Epidermal melanocyte (primary cell): ENCODE results near the gene RHOT2.

ENCODE experiments used
- DNase-seq: peaks from one replicate; pipeline ENCODE4 v3.0.0; 2011; ENCODE audit warnings: low spot score; ENCODE audit not compliant: insufficient read length

RHOT2 gene

DNA sequence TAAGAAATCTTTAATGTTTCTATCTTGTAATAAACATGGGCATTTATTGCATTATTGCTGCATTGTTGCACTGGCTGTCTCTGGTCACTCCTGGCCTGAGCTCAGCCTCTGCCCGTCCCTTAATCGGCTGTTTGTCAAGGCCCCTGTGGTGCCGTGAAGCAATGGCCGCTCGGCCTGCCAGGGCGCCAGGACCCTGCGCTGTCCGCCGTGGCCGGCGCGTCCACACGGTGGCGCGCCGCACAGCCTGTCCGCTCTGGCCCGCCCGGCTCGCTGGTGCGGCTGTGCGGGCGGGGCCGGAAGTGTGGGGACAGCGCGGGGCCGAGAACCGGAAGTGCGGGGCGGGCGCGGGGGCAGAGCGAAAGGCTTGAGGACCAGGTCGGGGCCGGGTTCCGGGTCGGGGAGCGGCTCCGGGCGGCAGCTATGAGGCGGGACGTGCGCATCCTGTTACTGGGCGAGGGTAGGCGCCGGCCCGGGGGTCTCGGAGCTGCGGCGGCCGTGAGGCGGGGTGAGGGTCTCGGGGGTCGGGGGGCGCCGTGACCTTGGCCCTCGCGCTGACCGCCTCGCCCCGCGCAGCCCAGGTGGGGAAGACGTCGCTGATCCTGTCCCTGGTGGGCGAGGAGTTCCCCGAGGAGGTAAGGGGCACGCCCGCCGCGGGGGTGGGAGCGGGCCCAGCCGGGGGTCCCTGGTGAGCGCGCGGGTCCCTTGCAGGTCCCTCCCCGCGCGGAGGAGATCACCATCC lies at the start of gene RHOT2:
RHOT2 (plus strand) TSS at position 353 of the 739 bp plus-strand sequence; CDS start at position 421, 68 bp downstream.
- DNase-seq = peak; percentile 74

DNA sequence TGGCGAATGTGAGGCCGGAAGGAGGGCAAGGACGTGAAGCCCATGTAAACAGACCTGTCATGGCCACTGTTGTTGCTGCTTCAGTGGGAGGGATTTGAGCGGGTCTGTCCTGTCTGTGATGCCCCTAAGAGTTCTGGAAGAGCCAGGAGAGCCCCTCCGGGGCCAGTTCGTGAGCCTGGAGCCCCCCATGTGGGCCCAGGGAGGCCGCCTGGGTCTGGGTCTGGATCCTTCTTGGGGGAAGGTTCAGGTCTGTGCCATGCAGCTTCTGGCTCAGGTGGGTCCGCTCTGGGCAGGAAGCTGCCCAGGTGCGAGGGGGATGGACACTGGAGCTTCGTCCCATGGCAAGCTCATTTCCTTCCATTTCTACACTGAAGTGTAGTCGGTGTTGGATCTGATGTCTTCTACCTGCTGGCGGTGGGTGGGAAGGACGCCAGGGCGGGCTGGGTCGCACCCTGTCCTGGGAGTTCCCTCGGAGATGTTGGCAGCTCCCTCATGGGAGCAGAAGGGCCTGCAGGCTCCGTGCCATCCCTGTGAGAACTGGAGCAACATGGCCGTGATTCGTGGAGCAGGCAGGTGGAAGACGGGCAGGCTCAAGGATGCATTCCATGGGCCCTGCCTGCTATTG lies 48.3 kb upstream of the RHOT2 start:
- DNase-seq = no peak

DNA sequence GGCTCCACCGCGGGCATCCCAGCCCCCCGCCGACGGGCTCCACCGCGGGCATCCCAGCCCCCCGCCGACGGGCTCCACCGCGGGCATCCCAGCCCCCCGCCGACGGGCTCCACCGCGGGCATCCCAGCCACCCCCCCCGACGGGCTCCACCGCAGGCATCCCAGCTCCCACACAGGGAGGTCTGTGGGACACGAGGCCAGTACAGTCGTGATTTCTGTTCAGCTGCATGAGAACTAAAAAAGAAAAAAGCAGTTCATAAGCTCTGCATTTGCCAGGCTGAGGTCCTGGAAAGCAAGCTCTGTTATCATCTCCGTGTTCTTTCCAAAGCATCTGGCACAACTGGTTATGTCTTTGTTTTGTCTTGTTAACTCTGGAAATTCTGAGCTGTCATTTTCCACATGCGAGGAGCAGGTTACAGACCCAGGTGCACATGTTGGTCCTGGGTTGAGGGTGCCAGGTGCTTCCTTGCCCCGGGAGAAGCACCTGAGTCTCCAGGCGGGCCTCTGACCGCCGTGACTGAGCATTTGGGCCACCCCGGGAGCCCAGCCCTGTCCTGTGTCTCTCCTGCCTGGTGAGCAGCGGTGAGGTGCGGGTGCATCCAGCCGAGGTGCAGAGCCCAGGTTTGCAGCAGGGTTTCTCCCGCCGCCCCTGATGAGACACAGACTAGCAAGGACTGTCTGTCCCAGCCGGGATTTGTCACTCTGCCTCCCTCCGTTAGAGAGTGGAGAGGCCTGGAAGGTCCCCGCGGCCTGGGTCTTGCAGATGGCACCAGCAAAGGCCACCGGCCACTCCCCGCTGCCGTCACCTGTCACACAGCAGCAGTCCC lies 47.0 kb upstream of the RHOT2 start:
- DNase-seq = no peak

DNA sequence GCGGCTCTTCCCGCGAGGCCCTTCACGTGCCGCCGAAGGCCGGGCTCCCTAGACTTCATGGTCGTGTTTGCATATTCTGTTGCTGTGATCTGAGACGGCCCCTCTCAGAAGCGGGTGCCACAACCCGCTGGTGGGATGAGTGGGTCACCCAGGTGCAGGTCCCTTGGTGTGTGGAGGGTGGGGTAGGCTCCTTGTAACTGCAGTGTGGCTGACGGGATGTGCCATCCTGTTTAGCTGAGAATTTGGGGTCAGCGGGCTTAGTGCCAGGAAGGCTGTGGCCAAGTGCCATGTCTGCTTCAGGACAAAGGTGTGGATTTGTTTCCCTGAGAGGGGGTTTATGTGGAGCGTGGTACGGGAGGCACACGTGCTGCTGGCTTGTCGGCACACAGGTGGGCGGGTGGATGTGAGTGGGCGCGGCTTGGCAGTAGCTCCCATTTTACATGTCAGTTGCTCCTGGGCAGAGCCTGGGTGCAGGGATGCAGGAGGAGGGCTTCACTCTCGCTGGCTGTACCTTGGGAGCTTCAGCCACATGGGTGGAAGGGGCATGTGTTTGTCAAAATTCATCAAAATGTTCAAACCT lies 46.3 kb upstream of the RHOT2 start:
- no peak for DNase-seq

DNA sequence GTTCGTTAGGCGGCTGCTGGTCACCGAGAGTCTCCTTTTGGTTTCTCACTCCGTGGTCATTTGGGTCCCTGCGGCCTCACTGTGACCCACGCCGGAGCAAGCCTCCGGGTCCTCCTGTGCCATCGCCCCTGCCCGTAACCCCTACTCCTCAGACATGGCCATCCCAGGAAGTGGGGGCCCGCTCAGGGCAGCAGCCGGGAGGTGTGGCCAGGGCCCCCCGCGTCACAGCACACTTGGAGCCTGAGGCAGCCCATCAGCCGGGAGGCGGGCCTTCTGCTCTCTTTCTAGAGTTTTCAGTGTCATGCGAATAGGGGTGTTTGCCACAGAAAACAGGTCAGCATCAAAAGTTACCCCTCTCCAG lies 45.0 kb upstream of the RHOT2 start:
- no peak for DNase-seq

DNA sequence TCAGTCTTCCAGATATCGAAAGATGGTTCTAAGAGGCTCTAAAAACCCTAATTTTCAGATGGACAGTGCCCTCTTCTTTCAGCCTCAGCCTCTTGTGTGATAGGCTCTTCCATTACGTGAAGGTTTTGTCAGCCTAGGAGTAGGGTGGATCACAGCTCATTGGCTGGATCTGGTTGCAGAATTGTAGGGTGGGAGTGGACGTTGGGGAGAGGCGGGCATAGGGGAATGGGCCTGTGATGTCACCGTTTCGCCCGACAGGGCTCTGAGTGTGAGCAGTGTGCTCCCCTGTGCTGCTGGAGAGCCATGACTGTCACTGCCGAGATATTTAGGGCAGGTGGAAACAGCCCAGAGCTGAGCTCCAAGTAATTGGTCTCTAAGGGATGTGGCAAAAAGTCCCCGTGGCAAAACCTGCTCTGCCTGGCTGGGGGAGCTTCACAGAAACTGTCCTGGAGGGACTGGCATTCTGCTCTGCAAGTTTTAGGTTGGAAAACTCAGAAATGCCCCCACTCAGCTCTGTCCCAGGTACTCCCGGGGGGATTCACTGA lies 43.3 kb upstream of the RHOT2 start:
- DNase-seq = no peak

DNA sequence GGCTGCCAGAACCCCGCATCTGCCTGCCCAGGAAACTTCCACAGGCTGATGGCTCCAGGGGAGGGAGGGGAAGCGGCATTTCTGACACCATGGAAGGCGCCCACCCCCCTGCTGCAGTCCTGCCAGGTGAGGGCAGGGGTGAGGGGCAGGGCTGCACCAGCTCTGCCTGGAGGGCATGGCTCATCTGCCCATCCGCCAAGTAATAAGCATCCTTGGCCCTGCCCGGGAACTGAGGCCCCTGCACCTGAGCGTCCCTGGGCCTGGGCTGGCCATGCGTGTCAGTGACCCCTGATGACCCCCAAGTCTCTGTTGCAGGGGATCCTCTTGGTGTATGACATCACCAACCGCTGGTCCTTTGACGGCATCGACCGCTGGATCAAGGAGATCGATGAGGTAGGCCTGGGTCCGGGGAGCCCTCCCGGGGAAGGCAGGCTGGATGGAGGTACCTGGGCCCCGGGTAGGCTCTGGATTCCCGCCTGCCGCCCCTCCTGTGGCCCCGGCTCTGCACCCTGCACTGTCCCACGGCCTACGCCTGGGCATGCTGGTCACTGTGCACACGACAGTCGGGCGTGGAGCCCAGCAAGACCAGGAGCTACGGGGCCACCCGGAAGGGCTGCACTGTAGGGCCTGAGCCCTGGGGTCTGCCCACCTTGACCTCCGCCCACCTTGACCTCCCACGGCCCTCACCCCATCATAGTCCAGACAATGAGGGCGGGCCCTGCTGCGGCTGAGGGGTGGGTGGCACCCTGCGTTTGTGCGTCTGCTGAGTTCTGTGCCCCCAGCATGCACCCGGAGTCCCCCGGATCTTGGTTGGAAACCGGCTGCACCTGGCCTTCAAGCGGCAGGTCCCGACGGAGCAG lies 42.6 kb upstream of the RHOT2 start:
- DNase-seq = no peak

DNA sequence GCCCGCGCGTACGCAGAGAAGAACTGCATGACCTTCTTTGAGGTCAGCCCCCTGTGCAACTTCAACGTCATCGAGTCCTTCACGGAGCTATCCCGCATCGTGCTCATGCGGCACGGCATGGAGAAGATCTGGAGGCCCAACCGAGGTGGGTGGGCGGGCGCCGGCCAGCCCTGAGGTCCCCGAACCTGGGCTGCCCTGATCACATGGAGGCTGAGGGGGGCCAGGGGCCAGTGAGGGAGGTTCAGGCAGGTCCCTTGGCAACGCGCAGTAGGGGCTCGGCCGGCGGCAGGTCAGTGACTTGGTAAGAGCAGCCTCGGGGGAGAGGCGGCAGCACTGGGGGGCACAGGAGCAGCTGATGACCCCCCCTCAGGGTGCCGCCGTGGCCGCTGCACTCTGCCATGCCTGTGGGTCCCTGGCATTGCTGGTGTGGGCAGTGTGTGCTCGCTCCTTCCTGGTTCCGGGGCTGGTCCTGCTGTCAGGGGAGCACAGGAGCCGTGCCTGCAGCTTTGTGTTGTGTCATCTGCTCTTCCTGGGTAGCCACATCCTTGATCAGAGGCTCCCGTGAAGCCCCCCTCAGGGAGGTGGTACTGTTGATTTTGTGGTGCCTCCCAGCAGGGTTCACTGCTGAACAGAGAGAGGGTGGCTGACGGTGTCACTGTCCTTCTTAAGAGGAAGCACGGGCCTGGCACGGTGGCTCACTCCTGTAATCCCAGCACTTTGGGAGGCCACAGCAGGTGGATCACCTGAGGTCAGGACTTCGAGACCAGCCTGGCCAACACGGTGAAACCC lies 41.8 kb upstream of the RHOT2 start:
- DNase-seq = no peak

DNA sequence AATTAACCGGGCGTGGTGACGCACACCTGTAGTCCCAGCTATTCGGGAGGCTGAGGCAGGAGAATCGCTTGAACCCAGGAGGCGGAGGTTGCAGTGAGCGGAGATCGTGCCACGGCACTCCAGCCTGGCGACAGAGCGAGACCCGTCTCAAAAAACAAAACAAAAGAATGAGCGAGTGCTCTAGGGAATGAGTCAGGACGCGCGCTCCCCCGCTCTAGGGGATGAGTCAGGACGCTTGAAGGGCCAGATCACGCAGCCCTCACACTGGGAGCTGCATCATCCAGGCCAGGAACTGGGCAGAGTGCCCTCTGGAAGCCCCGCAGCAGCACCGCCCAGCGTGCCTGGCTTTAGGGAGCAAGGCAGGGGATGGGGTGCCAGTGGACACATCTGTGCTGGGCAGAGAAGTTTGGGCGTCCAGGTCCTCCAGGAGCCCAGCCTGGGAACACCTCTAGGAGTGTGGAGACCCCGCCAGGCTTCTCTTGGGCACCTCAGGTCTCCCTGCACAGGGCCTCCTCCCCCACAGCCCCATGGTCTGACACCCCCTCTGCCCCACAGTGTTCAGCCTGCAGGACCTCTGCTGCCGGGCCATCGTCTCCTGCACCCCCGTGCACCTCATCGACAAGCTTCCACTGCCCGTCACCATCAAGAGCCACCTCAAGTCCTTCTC lies 41.0 kb upstream of the RHOT2 start:
- DNase-seq = no peak

DNA sequence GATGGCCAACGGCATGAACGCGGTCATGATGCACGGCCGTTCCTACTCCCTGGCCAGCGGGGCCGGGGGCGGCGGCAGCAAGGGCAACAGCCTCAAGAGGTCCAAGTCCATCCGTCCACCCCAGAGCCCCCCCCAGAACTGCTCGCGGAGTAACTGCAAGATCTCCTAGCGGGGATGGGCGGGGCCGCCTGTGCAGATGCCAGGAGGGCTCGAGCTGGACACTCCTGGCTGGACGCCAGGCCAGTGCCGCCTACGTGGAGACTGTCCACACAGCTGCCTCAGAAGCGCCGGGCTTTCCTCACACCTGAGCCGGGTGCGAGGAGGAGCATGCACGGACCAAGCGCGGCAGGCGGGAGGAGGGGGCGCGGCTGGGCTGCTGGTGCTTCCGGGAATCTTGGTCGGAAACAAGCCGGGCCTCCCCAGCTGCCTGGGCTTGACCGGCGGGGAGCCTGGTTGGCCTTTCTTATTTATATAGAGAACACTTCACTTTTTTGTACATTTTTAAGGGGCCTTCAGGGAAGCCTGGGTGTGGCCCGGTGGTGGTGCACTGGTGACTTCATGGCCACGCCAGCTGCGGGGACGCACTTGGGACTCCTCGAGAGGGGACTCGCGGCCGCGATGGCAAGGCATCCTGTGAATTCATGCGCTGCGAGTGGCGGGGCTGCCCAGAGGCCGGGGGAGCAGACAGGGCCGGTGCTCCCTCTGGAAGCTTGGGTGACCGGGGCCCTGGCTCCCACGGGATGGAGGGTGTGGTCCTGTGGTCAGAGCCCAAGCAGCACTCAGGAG lies 40.3 kb upstream of the RHOT2 start:
- no peak for DNase-seq

DNA sequence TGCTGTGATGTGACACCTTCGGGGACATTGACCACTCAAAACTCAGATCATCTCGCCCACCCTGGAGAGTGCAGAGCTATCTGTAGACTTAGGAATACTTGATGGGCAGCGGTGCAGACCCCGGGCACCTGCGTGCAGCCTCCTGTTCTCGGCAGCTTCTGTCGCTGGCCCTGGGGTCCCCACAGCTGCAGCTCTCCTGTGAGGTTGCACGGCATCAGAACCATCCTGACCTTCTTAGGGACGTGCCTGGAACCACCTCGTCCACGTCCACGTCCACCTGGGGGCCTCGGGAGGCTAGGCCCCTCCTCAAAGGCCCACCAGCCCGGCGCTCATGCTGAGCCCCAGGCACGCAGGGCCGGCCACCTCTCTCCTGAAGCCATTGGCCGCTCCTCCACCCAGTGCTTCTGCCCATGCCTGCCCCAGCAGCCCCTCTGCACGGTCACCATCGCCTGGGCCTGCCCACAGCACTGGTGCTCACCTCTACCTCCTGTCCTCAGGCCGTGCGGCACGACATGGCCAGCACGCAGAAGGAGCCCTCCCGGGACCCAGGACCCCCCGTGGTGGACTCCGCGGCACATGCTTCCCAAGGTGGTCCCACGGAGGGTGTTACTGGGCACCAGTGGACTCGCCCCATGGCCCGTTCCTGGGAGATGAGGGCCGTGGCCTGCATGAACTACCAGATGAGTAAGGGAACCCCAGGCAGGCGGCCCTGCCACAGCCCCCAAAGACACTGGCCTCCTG lies 39.4 kb upstream of the RHOT2 start:
- DNase-seq = no peak

DNA sequence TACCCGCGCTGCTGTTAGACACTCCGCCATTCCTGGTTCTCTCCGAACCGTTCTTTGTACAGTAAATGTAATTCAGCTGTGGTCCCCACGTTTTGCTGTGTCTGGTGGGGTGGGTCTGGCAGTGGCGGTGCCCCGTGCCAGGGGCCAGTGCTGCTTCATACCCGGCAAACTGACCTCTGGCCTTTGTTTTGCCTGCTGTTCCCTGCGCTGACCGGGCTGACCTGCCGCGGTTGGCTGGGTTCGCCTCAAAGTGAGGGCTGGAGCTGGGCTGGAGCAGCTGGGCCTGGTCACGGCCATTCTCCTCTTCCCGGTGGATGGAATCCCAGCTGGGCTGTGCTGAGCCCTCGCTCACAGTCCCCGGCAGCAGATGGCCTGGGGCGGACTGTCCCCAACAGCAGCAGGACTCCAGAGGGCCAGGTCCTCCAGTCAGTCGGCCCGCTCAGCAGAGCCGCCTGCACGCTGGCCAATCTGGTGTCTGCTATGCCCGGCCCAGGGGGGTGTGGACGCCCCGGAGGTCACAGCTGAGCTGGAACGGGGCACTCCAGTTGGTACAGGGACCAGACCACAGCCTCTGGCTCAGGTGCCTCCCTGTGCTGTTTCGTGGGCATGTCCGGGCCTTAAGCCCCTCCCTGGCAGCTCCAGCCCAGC lies 38.6 kb upstream of the RHOT2 start:
- no peak for DNase-seq

DNA sequence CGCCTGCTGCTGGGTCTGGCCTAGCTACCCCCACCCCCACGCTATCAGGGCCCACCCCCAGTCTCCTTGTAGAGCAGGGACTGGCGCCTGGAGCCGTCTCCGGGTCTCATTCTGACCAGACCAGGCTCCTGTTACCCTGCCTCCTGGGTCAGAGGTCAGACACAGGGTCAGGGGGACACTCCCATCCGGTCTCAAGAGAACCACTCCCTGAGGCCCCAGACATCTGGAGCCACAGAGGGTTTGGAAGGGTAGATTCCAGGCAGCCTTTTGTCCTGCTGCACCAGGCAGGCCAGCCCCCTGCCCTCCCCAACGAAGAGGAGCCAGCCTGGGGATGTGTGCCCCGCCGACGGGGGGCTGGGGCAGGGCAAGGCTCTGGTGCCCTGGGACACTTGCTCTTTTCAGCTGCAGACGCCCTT lies 38.1 kb upstream of the RHOT2 start:
- no peak for DNase-seq

DNA sequence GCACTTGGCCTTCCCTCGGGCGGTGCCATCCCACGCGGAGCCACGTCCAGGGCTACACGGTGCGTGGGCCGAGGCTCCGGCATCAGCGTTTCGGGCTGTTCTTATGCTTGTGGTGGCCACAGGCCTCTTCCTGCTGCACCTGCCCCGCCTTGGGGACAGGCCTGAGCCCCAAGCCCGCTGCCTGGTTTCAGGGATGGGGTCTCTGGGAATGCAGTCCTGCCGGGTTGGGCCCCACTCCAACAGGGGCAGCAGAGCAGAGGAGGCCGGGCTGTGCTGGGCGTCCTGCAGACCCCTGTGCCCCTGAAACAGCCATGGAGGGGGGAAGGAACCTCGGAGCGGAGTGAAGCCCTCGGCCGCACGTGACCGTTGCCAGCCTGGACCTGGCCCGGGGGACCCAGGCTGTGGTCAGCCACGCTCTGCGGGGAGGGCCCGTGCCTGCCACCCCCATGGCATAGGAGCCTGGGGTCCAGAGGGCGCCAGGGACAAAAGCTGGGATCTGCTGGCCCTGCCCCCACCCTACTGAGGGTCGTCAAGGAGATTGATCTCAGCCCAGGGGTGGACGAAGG lies 37.6 kb upstream of the RHOT2 start:
- no peak for DNase-seq

DNA sequence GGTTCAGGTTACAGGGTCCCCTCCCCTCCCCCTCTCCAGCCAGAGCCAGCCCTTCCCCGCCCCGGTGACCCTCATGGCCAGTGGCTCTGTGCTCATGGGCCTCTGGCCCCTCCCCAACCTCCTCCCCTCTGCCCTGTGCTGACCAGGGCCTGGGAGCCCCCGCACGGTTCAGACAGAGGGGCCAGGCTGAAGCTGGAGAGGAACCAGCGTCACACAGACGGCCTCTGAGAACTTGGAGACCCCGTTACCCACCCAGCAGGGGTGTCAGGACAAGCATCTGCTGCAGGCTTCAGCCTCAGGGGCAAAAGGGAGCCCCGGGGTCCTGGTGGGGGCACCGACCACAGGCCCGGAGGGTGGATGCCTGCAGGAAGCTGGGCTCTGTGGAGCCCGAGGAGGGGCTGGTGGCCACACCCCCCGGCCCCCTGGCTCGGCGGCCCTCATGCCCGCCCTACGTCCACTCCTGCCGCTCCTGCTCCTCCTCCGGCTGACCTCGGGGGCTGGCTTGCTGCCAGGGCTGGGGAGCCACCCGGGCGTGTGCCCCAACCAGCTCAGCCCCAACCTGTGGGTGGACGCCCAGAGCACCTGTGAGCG lies 37.0 kb upstream of the RHOT2 start, which contains the start of gene WFIKKN1:
WFIKKN1 (plus strand) TSS at position 171 of the 591 bp plus-strand sequence; CDS start at position 440, 269 bp downstream.
- DNase-seq = no peak

DNA sequence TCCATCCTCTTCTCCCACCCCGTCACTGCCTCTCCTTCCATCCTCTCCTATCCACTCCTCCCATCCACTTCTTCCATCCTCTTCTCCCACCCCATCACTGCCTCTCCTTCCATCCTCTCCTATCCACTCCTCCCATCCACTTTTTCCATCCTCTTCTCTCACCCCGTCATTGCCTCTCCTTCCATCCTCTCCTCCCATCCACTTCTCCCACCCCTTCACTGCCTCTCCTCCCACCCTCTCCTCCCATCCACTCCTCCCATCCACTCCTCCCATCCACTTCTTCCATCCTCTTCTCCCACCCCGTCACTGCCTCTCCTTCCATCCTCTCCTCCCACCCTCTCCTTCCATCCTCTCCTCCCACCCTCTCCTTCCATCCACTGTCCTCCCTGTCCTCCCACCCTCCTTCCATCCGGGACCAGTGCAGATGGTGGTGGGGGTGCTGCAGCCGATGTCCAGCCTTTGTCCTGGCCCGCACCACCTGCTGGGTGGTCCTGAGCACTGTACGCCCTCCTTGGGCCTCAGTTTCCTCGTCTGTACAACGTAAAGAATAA lies 36.0 kb upstream of the RHOT2 start:
- DNase-seq = no peak
